ENCODE measurements around the gene TMCO4.
"Not testable (repeated sequence)": the region's sequence is repeated elsewhere in the genome, so short reads cannot be mapped to it uniquely, and the experiment has no call there.

The TMCO4 gene

GRCh38 chr1:19799230-19800075 is at the start of gene TMCO4:
Gene TMCO4, minus strand, starts transcription at chr1:19799916. Its CDS starts 19,158 bp downstream, at chr1:19780758.
- DNase-seq, result no peak

GRCh38 chr1:19849307-19849706 is 49.6 kb upstream of the TMCO4 start:
- not testable (repeated sequence) for DNase-seq

DNA sequence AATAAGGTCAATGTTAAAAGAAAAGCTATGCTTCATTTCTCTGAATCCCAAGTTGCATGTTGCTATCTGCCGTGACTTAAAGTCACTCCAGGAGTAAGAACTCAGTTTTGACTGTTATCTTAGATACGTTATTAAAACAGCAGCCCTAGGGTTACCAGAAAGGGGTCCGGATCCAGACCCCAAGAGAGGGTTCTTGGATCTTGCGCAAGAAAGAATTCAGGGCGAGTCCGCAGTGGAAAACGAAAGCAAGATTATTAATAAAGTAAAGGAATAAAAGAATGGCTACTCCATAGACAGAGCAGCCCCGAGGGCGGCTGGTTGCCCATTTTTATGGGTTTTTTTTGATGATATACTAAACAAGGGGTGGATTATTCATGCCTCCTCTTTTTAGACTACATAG is 47.6 kb upstream of the TMCO4 start:
- DNase-seq, result not testable (repeated sequence)

DNA sequence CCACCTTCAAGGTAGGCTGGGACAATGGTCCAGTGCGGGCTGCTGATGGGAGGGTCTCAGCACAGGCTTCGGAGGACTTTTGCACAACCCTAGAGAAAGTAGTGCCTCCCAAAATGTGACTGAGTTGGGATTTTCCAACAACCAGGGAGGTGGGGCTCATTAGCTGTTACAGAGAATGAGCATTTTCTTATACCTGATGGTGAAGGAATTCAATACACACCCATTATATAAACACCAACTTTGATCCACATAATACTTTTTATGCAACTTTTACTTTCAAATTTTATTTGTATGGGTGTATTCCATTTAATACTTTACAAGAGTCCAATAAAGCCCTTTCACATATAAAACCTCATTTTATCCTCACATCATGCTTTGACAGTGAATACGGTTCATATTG is 46.6 kb upstream of the TMCO4 start:
- no peak for DNase-seq

DNA sequence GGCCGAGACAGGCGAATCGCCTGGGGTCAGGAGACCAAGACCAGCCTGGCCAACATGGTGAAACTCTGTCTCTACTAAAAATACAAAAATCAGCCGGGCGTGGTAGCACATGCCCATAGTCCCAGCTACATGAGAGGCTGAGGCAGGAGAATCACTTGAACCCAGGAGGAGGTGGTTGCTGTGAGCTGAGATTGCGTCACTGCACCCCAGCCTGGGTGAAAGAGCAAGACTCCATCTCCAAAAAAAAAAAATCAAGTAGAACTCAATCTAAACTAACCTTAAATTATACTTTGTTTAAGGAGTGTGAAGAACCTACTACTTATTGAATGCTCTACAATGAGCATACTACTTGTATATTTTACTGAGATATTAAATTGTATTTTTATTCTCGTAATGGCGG is 45.8 kb upstream of the TMCO4 start:
- no peak for DNase-seq

- DNase-seq, result no peak
These were observed 45.2 kb upstream of the TMCO4 start for GRCh38 chr1:19844731-19845495.

DNA sequence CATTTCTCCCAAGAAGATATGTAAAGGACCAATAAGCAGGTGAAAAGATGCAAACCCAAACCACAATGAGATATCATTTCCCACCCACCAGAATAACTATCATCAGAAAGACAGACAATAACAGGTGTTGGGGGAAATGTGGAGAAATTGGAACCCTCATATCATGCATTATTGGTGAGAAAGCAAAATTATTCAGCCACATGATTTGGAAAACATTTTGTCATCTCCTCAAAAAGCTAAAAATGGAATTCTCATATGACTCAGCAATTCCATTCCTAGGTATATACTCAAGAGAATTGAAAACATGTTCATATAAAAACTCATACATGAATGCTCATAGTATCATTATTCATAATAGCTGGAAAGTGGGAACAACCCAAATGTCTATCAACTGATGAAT is 40.5 kb upstream of the TMCO4 start:
- DNase-seq, result no peak

DNA sequence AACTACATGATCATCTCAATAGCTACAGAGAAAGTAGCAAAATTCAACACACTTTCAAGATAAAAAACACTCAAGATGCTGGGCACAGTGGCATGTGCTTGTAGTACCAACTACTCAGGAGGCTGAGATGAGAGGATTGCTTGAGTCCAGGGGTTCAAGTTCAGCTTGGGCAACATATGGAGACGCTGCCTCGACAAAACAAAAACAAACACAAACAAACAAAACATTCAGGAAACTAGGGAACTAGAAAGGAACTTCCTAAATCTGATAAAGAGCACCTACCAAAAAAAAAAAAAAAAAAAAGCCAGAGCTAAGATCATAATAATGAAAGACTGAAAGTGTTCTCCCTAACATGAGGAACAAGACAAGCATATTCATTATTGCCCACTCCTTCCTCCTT is 38.1 kb upstream of the TMCO4 start:
- DNase-seq, result no peak

GRCh38 chr1:19835578-19835977 is 35.9 kb upstream of the TMCO4 start:
- no peak for DNase-seq

- DNase-seq, result no peak
These were observed 31.7 kb upstream of the TMCO4 start for GRCh38 chr1:19831441-19831840.

- DNase-seq, result no peak
These were observed 28.8 kb upstream of the TMCO4 start for GRCh38 chr1:19828546-19828945.

- no peak for DNase-seq
These were observed 25.6 kb upstream of the TMCO4 start for GRCh38 chr1:19825298-19825697.

DNA sequence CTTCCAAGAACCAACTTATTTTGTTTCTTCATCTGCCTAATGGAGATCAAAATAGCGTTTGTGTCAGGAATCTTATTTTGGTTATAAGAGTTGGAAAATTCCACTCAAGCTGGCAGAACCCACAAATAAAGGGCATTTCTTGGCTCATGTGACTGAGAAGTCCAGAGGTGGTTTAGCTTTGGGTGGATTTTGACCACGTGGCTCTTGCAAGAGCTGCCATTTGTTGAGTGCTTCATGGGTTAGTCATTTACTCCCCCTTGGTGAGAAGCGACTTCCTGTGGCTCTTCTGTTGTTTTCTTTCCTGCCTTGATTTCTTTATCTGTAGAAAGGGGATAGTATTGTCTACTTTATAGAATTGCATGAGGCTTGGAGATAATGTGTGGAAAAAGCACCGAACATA is 24.8 kb upstream of the TMCO4 start:
- DNase-seq, result no peak

GRCh38 chr1:19824036-19824435 is 24.3 kb upstream of the TMCO4 start:
- DNase-seq, result no peak

GRCh38 chr1:19819701-19820100 is 20.0 kb upstream of the TMCO4 start:
- DNase-seq, result no peak

- no peak for DNase-seq
These were observed 18.6 kb upstream of the TMCO4 start for GRCh38 chr1:19818324-19818723.

DNA sequence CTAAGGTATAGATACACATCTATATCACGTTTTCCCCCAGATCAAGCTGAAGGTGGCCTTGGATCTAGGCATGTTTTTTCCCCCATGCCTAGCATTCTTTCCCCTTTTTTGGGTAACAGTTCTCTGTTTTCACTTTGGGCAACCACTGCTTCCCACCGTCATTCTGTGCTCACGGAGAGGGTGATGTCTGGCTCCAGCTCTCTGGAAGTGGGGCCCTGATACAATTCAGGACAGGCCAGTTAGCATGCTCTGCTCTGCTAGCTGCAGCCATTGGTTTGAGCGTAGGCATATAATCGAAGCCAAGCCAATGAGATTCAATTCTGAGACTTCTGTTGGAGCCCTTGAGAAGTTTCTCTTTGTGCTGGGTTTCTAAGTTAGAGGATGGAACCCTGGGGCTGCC is 17.4 kb upstream of the TMCO4 start:
- DNase-seq, result no peak

DNA sequence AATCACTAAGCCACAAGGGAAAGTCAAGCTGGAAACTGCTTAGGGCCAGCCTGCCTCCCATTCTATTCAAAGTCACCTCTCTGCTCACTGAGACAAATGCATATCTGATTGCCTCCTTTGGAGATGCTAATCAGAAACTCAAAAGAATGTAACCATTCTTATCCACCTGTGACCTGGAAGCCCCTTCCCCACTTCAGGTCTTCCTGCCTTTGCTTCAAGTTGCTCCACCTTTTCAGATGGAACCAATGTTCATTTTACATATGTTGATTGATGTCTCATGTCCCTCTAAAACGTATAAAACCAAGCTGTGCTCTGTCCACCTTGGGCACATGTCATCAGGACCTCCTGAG is 17.0 kb upstream of the TMCO4 start:
- not testable (repeated sequence) for DNase-seq

GRCh38 chr1:19815801-19816736 is 16.4 kb upstream of the TMCO4 start:
- DNase-seq, result no peak

- no peak for DNase-seq
These were observed 15.2 kb upstream of the TMCO4 start, which contains the start of gene RNF186 for GRCh38 chr1:19814681-19815503. Gene RNF186, minus strand, starts transcription at chr1:19815283. Its CDS starts 182 bp downstream, at chr1:19815101.

DNA sequence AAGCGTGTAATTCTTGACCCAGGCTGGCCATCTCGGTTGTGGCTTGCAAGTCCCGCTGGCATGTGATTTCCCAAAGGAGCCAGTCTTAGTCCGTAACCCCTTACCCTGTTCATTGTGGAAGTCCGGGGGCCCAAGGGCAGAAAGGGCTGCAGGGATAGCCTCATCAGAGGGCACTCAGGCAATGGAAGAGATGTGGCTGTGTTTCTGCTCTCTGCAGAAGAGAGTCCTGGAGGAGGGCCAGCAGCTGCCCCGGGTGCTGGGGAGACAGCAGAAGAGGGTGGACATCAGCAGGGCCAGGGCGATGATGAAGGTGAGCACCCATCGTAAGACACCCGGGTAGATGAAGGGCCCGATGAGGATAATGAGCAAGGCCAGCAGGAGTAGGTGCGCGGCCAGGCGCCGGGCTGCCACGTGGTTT is 14.5 kb upstream of the TMCO4 start:
- DNase-seq, result no peak

DNA sequence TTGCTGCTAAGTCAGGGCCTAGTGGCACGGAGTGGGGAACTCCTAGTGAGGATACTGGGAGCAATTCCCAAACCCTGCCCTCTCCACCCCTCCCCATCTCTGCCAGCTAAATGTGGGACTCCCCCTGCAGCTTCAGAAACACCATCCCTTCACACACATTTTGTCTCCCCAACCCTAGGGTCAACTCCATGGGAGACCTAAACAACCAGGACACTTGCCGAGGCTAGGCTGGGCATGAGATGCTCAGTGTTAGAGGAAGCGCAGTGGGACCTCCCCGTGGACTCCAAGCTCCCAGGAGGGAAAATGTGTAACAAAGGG is 13.9 kb upstream of the TMCO4 start:
- no peak for DNase-seq

Data from NCI-H446 treated with DMSO at 0.1 percent for 48 hours (cell line).